OCI-LY7 (cell line): ENCODE results near the gene TYW1B.
"Not testable (repeated sequence)": the region's sequence is repeated elsewhere in the genome, so short reads cannot be mapped to it uniquely, and the experiment has no call there.

Experiments used
- EZH2phosphoT487 ChIP-seq: fragments of 200-600 bp; sonication (generic); IDR thresholded peaks from 2 replicates; pipeline ENCODE4 v1.6.1; 2018; ENCODE audit warnings: low read depth, borderline replicate concordance, mild to moderate bottlenecking, mixed run types, antibody characterized with exemption, low read length, moderate library complexity, mixed read lengths
- TF ChIP-seq, protein P1 (sequence below): fragments of 200-600 bp; sonication (generic); conservative IDR thresholded peaks from 2 replicates; pipeline ENCODE4 v1.5.1; 2014; ENCODE audit warnings: mild to moderate bottlenecking, antibody characterized with exemption, low read length, moderate library complexity, mixed read lengths

GRCh38 chr7:72810437-72810836 lies 17.6 kb downstream of the TYW1B start:
- TF ChIP-seq, protein P1, sequence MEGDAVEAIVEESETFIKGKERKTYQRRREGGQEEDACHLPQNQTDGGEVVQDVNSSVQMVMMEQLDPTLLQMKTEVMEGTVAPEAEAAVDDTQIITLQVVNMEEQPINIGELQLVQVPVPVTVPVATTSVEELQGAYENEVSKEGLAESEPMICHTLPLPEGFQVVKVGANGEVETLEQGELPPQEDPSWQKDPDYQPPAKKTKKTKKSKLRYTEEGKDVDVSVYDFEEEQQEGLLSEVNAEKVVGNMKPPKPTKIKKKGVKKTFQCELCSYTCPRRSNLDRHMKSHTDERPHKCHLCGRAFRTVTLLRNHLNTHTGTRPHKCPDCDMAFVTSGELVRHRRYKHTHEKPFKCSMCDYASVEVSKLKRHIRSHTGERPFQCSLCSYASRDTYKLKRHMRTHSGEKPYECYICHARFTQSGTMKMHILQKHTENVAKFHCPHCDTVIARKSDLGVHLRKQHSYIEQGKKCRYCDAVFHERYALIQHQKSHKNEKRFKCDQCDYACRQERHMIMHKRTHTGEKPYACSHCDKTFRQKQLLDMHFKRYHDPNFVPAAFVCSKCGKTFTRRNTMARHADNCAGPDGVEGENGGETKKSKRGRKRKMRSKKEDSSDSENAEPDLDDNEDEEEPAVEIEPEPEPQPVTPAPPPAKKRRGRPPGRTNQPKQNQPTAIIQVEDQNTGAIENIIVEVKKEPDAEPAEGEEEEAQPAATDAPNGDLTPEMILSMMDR = not testable (repeated sequence)
- TF ChIP-seq EZH2phosphoT487 = not testable (repeated sequence)
